GM08714 (cell line): ENCODE results near the gene WDR18.

ENCODE experiments used
- H3K4me3 ChIP-seq: fragments of 200-500 bp; sonication (Bioruptor generic); 2 replicates; pipeline ENCODE4 v1.5.1; 2014; ENCODE audit warnings: mild to moderate bottlenecking, low read length, inconsistent platforms
- ZNF274 ChIP-seq: IDR thresholded peaks from 2 replicates; pipeline ENCODE4 v1.6.1; 2012; ENCODE audit warnings: mild to moderate bottlenecking, low read depth, low read length

Gene WDR18

GRCh38 chr19:1009981-1010538 lies 25.9 kb downstream of the WDR18 start:
- no peak for TF ChIP-seq ZNF274

GRCh38 chr19:1010586-1011510 lies 26.7 kb downstream of the WDR18 start:
- TF ChIP-seq ZNF274 = no peak
- H3K4me3 ChIP-seq = no peak overlapping the region

More at GRCh38 chr19:1009981-1010538, 25.9 kb downstream of the WDR18 start:
- H3K4me3 ChIP-seq = no peak overlapping the region

- H3K4me3 ChIP-seq = no peak overlapping the region
- TF ChIP-seq ZNF274 = no peak
Observed at GRCh38 chr19:1011831-1012333, 27.7 kb downstream of the WDR18 start.

- H3K4me3 ChIP-seq = no peak overlapping the region
Observed at GRCh38 chr19:1012334-1012733, 28.2 kb downstream of the WDR18 start.

GRCh38 chr19:1013218-1013617 lies 29.1 kb downstream of the WDR18 start:
- TF ChIP-seq ZNF274 = no peak
- H3K4me3 ChIP-seq = no peak overlapping the region

More at GRCh38 chr19:1012334-1012733, 28.2 kb downstream of the WDR18 start:
- no peak for TF ChIP-seq ZNF274

GRCh38 chr19:1014161-1015060 lies 30.3 kb downstream of the WDR18 start:
- no peak overlapping the region for H3K4me3 ChIP-seq
- TF ChIP-seq ZNF274 = no peak

- H3K4me3 ChIP-seq = no peak overlapping the region
Observed at GRCh38 chr19:1015061-1015781, 31.1 kb downstream of the WDR18 start.

GRCh38 chr19:1015782-1016646 lies 31.9 kb downstream of the WDR18 start:
- no peak overlapping the region for H3K4me3 ChIP-seq
- no peak for TF ChIP-seq ZNF274

More at GRCh38 chr19:1015061-1015781, 31.1 kb downstream of the WDR18 start:
- TF ChIP-seq ZNF274 = no peak

- TF ChIP-seq ZNF274 = no peak
- no peak overlapping the region for H3K4me3 ChIP-seq
Observed at GRCh38 chr19:1016647-1017114, 32.5 kb downstream of the WDR18 start.

- H3K4me3 ChIP-seq = no peak overlapping the region
Observed at GRCh38 chr19:1017115-1017905, 33.2 kb downstream of the WDR18 start.

GRCh38 chr19:1017906-1018305 lies 33.8 kb downstream of the WDR18 start:
- no peak for TF ChIP-seq ZNF274
- no peak overlapping the region for H3K4me3 ChIP-seq

More at GRCh38 chr19:1017115-1017905, 33.2 kb downstream of the WDR18 start:
- TF ChIP-seq ZNF274 = no peak

GRCh38 chr19:1018393-1018792 lies 34.2 kb downstream of the WDR18 start:
- H3K4me3 ChIP-seq = no peak overlapping the region
- TF ChIP-seq ZNF274 = no peak
